Activated naive CD4-positive, alpha-beta T cell treated with Interleukin-2 at 50 U/mL for 16 hours (primary cell): ENCODE measurements around the gene REPS2.

ENCODE experiments used
- DNase-seq: peaks from one replicate; pipeline ENCODE4 v3.0.0-alpha.2; 2020

REPS2 gene

GRCh38 chrX:17098516-17099247 lies 152.2 kb downstream of the REPS2 start:
- DNase-seq: no peak

- no peak for DNase-seq
Measured at GRCh38 chrX:17104433-17104832, 158.0 kb downstream of the REPS2 start.

- no peak for DNase-seq
Measured at GRCh38 chrX:17120816-17121215, 174.4 kb downstream of the REPS2 start.

GRCh38 chrX:17154001-17154400 lies 207.5 kb downstream of the REPS2 start:
- no peak for DNase-seq

- no peak for DNase-seq
Measured at GRCh38 chrX:17160975-17161374, 214.5 kb downstream of the REPS2 start.

- DNase-seq: no peak
Measured at GRCh38 chrX:17161991-17162390, 215.5 kb downstream of the REPS2 start.

- DNase-seq: no peak
Measured at GRCh38 chrX:17164079-17164478, 217.6 kb downstream of the REPS2 start.

GRCh38 chrX:17164941-17165340 lies 218.5 kb downstream of the REPS2 start:
- DNase-seq: no peak

- DNase-seq: no peak
Measured at GRCh38 chrX:17167915-17168314, 221.5 kb downstream of the REPS2 start.

GRCh38 chrX:17170973-17171372 lies 224.5 kb downstream of the REPS2 start:
- DNase-seq: no peak

GRCh38 chrX:17174671-17175070 lies 228.2 kb downstream of the REPS2 start:
- DNase-seq: no peak

GRCh38 chrX:17182317-17182716 lies 235.9 kb downstream of the REPS2 start:
- no peak for DNase-seq

GRCh38 chrX:17183566-17183965 lies 237.1 kb downstream of the REPS2 start:
- DNase-seq: no peak

- DNase-seq: no peak
Measured at GRCh38 chrX:17185431-17185830, 239.0 kb downstream of the REPS2 start.

- DNase-seq: no peak
Measured at GRCh38 chrX:17187136-17187756, 240.8 kb downstream of the REPS2 start.

GRCh38 chrX:17192106-17192505 lies 245.6 kb downstream of the REPS2 start:
- no peak for DNase-seq
